DND-41 (cell line): ENCODE results near the gene MSANTD1.

Experiments used
- CTCF ChIP-seq: IDR thresholded peaks from 2 replicates; pipeline ENCODE4 v1.5.1; 2012; ENCODE audit warnings: borderline replicate concordance, low read length, moderate library complexity, mild to moderate bottlenecking; ENCODE audit not compliant: poor library complexity, severe bottlenecking; ENCODE audit errors: extremely low read depth
- EZH2 ChIP-seq: IDR thresholded peaks from 3 replicates; pipeline ENCODE4 v1.6.1; 2012; ENCODE audit warnings: borderline replicate concordance, low read depth, mild to moderate bottlenecking, moderate library complexity, low read length, inconsistent platforms; ENCODE audit not compliant: severe bottlenecking

GRCh38 chr4:3284734-3285557, 36.0 kb downstream of the MSANTD1 start:
- TF ChIP-seq EZH2 (no peak), CTCF (no peak)
